HepG2 (cell line): ENCODE measurements around the gene ANKRD31. TPM values are rescaled to one million over a fixed set of nuclear protein-coding genes. Genes with fewer than 3 reads are reported as not detected.

Experiments used
- AGO2 ChIP-seq: fragments of 200-400 bp; formaldehyde crosslinking; optimal IDR thresholded peaks from 2 replicates; pipeline ENCODE3; 2017; ENCODE audit warnings: mild to moderate bottlenecking, low read depth, low read length, moderate library complexity
- ATF6 ChIP-seq: sonication (generic); formaldehyde crosslinking; conservative IDR thresholded peaks from 2 replicates; pipeline ENCODE4 v1.4.0; 2020; ENCODE audit warnings: missing genetic modification reagents
- ETV5 ChIP-seq: IDR thresholded peaks from 2 replicates; pipeline ENCODE4 v1.6.1; 2018; ENCODE audit warnings: missing biosample characterization, missing genetic modification reagents, inconsistent platforms, borderline replicate concordance
- EZH2 ChIP-seq: conservative IDR thresholded peaks from 2 replicates; pipeline ENCODE4 v1.6.1; 2012; ENCODE audit warnings: mild to moderate bottlenecking, low read depth, low read length, moderate library complexity
- FOXA1 ChIP-seq, 2 experiments: fragments of 450-650 bp in 1 of 2; sonication (generic) in 1 of 2; formaldehyde crosslinking in 1 of 2; IDR thresholded peaks; 2 replicates each; pipeline versions ENCODE4 v1.4.0 to v1.6.1; 2016 to 2020; ENCODE audit warnings: missing genetic modification reagents in 1 of 2
- GLI4 ChIP-seq: sonication (generic); formaldehyde crosslinking; IDR thresholded peaks from 2 replicates; pipeline ENCODE4 v1.5.1; 2020; ENCODE audit warnings: missing genetic modification reagents, mild to moderate bottlenecking, moderate library complexity, borderline replicate concordance
- IRF1 ChIP-seq: sonication (generic); formaldehyde crosslinking; IDR thresholded peaks from 2 replicates; pipeline ENCODE4 v1.4.0; 2020; ENCODE audit warnings: low read depth, mild to moderate bottlenecking, missing genetic modification reagents
- KAT8 ChIP-seq: IDR thresholded peaks from 2 replicates; pipeline ENCODE4 v1.6.1; 2016; ENCODE audit warnings: missing genetic modification reagents, missing compliant biosample characterization
- NCOA2 ChIP-seq: sonication (generic); formaldehyde crosslinking; IDR thresholded peaks from 2 replicates; pipeline ENCODE4 v1.8.0; 2022; ENCODE audit warnings: inconsistent platforms
- POLR2AphosphoS5 ChIP-seq: IDR thresholded peaks from 2 replicates; pipeline ENCODE4 v1.6.1; 2012; ENCODE audit warnings: low read depth, low read length
- SAP130 ChIP-seq: IDR thresholded peaks from 2 replicates; pipeline ENCODE4 v1.6.1; 2016; ENCODE audit warnings: low read depth
- SKIL ChIP-seq: sonication (generic); formaldehyde crosslinking; IDR thresholded peaks from 2 replicates; pipeline ENCODE4 v1.8.0; 2022; ENCODE audit warnings: missing genetic modification reagents, mild to moderate bottlenecking, moderate library complexity, borderline replicate concordance
- SMARCC2 ChIP-seq: fragments of 450-650 bp; IDR thresholded peaks from 2 replicates; pipeline ENCODE4 v1.6.1; 2017; ENCODE audit warnings: antibody characterized with exemption, mild to moderate bottlenecking
- SNRNP70 ChIP-seq: fragments of 200-400 bp; formaldehyde crosslinking; IDR thresholded peaks from 2 replicates; pipeline ENCODE4 v1.6.1; 2017; ENCODE audit warnings: mild to moderate bottlenecking, low read depth, low read length, moderate library complexity
- SRSF4 ChIP-seq: fragments of 200-400 bp; formaldehyde crosslinking; IDR thresholded peaks from one replicate; pipeline ENCODE4 v1.6.1; 2018; ENCODE audit warnings: mild to moderate bottlenecking, low read depth, low read length, moderate library complexity; ENCODE audit not compliant: poor library complexity, severe bottlenecking
- TCF7 ChIP-seq: sonication (generic); IDR thresholded peaks from 2 replicates; pipeline ENCODE4 v1.6.1; 2016; ENCODE audit warnings: antibody characterized with exemption, low read depth
- ZNF256 ChIP-seq: sonication (generic); formaldehyde crosslinking; conservative IDR thresholded peaks from 2 replicates; pipeline ENCODE4 v1.4.0; 2020; ENCODE audit warnings: missing genetic modification reagents
- ZNF468 ChIP-seq: sonication (generic); formaldehyde crosslinking; IDR thresholded peaks from 2 replicates; pipeline ENCODE4 v1.8.0; 2022; ENCODE audit warnings: mild to moderate bottlenecking, moderate library complexity, missing genetic modification reagents
- ZNF503 ChIP-seq: sonication (generic); formaldehyde crosslinking; IDR thresholded peaks from 2 replicates; pipeline ENCODE4 v1.4.0; 2020; ENCODE audit warnings: missing genetic modification reagents
- ZNF615 ChIP-seq: sonication (generic); formaldehyde crosslinking; IDR thresholded peaks from 2 replicates; pipeline ENCODE4 v1.5.0; 2020; ENCODE audit warnings: mild to moderate bottlenecking, missing genetic modification reagents, borderline replicate concordance
- ZNF761 ChIP-seq: sonication (generic); formaldehyde crosslinking; conservative IDR thresholded peaks from 2 replicates; pipeline ENCODE4 v1.4.0; 2020; ENCODE audit warnings: mild to moderate bottlenecking, missing genetic modification reagents
- polyA plus RNA-seq, 8 experiments: library from polyadenylated mRNA; depleted of rRNA in 3 of 8; stranded (reverse) in 7 of 8; unstranded in 1 of 8; fragments of >200 nt; fragmentation: Illumina TruSeq in 4 of 8; extraction: Trizol in 4 of 8; gene quantifications; 2 replicates each; pipeline versions ENCODE4 v1.2.1 to v1.2.3, GENCODE V29; 2011 to 2016; ENCODE audit warnings: low read depth in 4 of 8, missing spikeins in 1 of 8, mixed read lengths in 1 of 8; ENCODE audit not compliant: insufficient read depth in 1 of 8
- total RNA-seq, 5 experiments: library from RNA; depleted of rRNA; stranded (reverse); fragments of >200 nt; fragmentation: Illumina TruSeq; extraction: Trizol; gene quantifications; 2 replicates each; pipeline ENCODE4 v1.2.3, GENCODE V29; 2016; ENCODE audit warnings: low read depth in 1 of 5

Gene ANKRD31
- total and polyA plus RNA-seq, 2 of the 13 experiments (the other 11 are each of a cell fraction or from before 2014, with no cell fraction given): 0.01 to 0.09 TPM

- no peak for TF ChIP-seq SKIL (CRISPR knock-in tag)
- no peak for TF ChIP-seq SNRNP70
- peak; percentile 38; the same call in 1 of the 2 replicates for TF ChIP-seq KAT8
- TF ChIP-seq AGO2: peak; percentile 28
- peak; percentile 70 for TF ChIP-seq SAP130 (CRISPR knock-in tag)
- TF ChIP-seq ZNF503: no peak; the same call in 1 of the 2 replicates
- no peak for TF ChIP-seq ZNF468 (CRISPR knock-in tag)
- no peak for TF ChIP-seq EZH2
- no peak for TF ChIP-seq ZNF761
- peak; percentile 80 for TF ChIP-seq ETV5
- no peak for TF ChIP-seq ZNF256
- peak; percentile 72 for TF ChIP-seq POLR2AphosphoS5
- TF ChIP-seq SRSF4: no peak
- TF ChIP-seq GLI4 (CRISPR knock-in tag): peak; percentile 61; the same call in 1 of the 2 replicates
- no peak for TF ChIP-seq ZNF615
- no peak for TF ChIP-seq ATF6 (CRISPR knock-in tag)
- no peak for TF ChIP-seq IRF1
- TF ChIP-seq FOXA1 (IDR thresholded peaks at IDR 0.05): no peak
- peak; percentile 33; the same call in 1 of the 2 replicates for TF ChIP-seq FOXA1 (CRISPR knock-in tag; IDR thresholded peaks at IDR 0.05)
- TF ChIP-seq TCF7: no peak
- no peak; the same call in 1 of the 2 replicates for TF ChIP-seq NCOA2 (CRISPR knock-in tag)
- no peak for TF ChIP-seq SMARCC2
Measured at GRCh38 chr5:75236322-75237316, at the start of gene ANKRD31 (continued).
